Astrocyte of the cerebellum (primary cell): Measurements from ENCODE around the gene ARSI.
A peak's percentile ranks its signal among the peaks of the same experiment; 100 is the strongest.

Experiments
- DNase-seq: peaks from one replicate; pipeline ENCODE4 v3.0.0-alpha.2; 2011; ENCODE audit warnings: low read depth
- H3K4me3 ChIP-seq: 2 replicates; pipeline ENCODE4 v1.5.1; 2011; ENCODE audit warnings: mild to moderate bottlenecking, low read depth, low read length, moderate library complexity
- CTCF ChIP-seq: IDR thresholded peaks from 2 replicates; pipeline ENCODE4 v1.5.1; 2012; ENCODE audit warnings: low read length, low read depth, moderate library complexity, mild to moderate bottlenecking; ENCODE audit errors: missing control alignments
- in situ Hi-C: cut with HindIII; loops from 2 replicates; pipeline ENCODE4 v1.10.0; 2017; ENCODE audit warnings: low sequenced_read_pairs

ARSI gene

GRCh38 chr5:150289551-150290390, 12.9 kb downstream of the ARSI start, which contains the start of gene CAMK2A:
TSS of gene CAMK2A (minus strand) at chr5:150289773. CDS start at chr5:150289625, 148 bp downstream.
- DNase-seq, result no peak
- in situ Hi-C loops, result no loop called here
- H3K4me3 ChIP-seq, result no peak within 1 kb of the TSS
- no peak for TF ChIP-seq CTCF

GRCh38 chr5:150288791-150289190, 13.9 kb downstream of the ARSI start:
- no peak overlapping the region for H3K4me3 ChIP-seq
- DNase-seq, result no peak
- in situ Hi-C loops, result no loop called here
- TF ChIP-seq CTCF, result no peak

GRCh38 chr5:150288361-150288760, 14.3 kb downstream of the ARSI start:
- TF ChIP-seq CTCF, result no peak
- DNase-seq, result no peak
- H3K4me3 ChIP-seq, result no peak overlapping the region
- in situ Hi-C loops, result no loop called here

- no peak for DNase-seq
- peak; percentile 36 for TF ChIP-seq CTCF
- no peak overlapping the region for H3K4me3 ChIP-seq
- in situ Hi-C loops, result no loop called here
Measured at GRCh38 chr5:150286820-150287219, 15.9 kb downstream of the ARSI start.

- no peak for TF ChIP-seq CTCF
- in situ Hi-C loops, result no loop called here
- no peak for DNase-seq
- no peak overlapping the region for H3K4me3 ChIP-seq
Measured at GRCh38 chr5:150285114-150285513, 17.6 kb downstream of the ARSI start.

GRCh38 chr5:150284311-150284710, 18.4 kb downstream of the ARSI start:
- in situ Hi-C loops, result no loop called here
- DNase-seq, result no peak
- H3K4me3 ChIP-seq, result no peak overlapping the region
- no peak for TF ChIP-seq CTCF
